Testis (tissue), 2 donors: ENCODE results near the gene PRPF6.

ENCODE experiments used
- POLR2A ChIP-seq: fragments of 450-650 bp; IDR thresholded peaks from one replicate; pipeline ENCODE4 v1.6.1; 2017; ENCODE audit warnings: antibody characterized with exemption, mild to moderate bottlenecking, moderate library complexity
- TF ChIP-seq, protein P1 (sequence below), 3 experiments: fragments of 450-650 bp in 2 of 3; fragments of 200-600 bp in 1 of 3; sonication (generic) in 1 of 3; IDR thresholded peaks; one replicate each; pipeline ENCODE4 v1.5.1; 2016 to 2019; ENCODE audit warnings: antibody characterized with exemption in 3 of 3, mild to moderate bottlenecking in 2 of 3, moderate library complexity in 1 of 3

DNA sequence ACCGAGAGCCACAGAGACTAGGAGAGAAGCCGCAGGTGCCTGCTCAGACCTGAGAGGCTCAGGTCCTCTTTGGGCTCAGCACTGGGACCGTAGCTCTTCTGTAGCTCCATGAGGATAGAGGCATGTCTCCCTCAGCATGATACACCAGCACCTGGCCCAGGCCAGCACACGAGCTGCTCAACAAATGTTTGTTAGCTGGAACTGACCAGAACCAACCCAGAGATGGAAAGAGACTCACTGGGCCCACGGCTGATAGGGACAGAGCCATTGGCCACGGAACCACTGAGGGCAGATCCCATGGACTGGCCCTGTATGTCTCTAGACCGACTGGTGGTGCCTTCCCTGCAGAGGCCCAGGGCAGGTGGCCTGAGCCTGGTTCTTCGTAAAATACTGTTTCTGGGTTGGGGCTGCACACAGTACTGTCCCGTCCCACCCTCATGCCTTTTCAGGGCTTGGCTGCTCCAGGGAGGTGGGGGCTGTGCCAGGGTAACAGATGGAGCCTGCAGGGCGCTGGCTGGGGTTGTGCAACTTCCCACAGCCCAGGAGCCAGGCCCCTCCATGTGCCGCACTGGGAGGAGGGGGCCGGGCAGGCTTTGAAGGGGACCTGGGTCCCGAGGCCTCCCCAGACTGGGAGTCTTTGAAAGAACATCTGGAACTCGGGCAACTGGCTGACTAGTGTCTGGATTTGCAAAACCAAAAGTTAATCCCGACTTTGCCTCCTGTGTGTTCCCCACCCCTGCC is 60.3 kb downstream of the PRPF6 start:
- TF ChIP-seq, protein P1, sequence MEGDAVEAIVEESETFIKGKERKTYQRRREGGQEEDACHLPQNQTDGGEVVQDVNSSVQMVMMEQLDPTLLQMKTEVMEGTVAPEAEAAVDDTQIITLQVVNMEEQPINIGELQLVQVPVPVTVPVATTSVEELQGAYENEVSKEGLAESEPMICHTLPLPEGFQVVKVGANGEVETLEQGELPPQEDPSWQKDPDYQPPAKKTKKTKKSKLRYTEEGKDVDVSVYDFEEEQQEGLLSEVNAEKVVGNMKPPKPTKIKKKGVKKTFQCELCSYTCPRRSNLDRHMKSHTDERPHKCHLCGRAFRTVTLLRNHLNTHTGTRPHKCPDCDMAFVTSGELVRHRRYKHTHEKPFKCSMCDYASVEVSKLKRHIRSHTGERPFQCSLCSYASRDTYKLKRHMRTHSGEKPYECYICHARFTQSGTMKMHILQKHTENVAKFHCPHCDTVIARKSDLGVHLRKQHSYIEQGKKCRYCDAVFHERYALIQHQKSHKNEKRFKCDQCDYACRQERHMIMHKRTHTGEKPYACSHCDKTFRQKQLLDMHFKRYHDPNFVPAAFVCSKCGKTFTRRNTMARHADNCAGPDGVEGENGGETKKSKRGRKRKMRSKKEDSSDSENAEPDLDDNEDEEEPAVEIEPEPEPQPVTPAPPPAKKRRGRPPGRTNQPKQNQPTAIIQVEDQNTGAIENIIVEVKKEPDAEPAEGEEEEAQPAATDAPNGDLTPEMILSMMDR (IDR thresholded peaks at IDR 0.05): no peak
- TF ChIP-seq POLR2A: no peak
